ENCODE measurements around the gene RGL4.

The RGL4 gene

DNA sequence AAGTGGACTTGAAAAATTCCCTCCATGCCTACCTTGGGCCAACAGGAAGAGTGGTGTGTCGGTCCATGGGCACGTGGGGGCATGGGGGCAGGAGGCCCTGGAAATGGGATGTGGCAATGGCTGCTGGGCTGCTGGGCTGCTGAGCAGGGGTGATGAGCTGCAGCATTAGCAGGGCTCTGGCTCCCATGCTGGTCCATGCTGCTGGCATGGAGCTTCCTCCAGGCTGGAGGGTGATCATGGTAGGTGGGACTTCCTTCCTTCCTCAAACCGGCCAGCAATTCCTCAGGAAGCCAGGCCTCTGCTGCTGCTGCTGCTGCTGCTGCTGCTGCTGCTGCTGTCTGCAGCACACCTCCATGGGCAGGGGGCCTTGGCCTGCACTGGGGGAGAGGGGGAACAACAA is 4.3 kb downstream of the RGL4 start:
- TF ChIP-seq, protein P1, sequence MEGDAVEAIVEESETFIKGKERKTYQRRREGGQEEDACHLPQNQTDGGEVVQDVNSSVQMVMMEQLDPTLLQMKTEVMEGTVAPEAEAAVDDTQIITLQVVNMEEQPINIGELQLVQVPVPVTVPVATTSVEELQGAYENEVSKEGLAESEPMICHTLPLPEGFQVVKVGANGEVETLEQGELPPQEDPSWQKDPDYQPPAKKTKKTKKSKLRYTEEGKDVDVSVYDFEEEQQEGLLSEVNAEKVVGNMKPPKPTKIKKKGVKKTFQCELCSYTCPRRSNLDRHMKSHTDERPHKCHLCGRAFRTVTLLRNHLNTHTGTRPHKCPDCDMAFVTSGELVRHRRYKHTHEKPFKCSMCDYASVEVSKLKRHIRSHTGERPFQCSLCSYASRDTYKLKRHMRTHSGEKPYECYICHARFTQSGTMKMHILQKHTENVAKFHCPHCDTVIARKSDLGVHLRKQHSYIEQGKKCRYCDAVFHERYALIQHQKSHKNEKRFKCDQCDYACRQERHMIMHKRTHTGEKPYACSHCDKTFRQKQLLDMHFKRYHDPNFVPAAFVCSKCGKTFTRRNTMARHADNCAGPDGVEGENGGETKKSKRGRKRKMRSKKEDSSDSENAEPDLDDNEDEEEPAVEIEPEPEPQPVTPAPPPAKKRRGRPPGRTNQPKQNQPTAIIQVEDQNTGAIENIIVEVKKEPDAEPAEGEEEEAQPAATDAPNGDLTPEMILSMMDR (IDR thresholded peaks at IDR 0.05; ENCODE audit: insufficient read depth, low read depth, low read length, missing control alignments), result no peak
- no peak overlapping the region for H3K4me3 ChIP-seq (ENCODE audit: low read length)

DNA sequence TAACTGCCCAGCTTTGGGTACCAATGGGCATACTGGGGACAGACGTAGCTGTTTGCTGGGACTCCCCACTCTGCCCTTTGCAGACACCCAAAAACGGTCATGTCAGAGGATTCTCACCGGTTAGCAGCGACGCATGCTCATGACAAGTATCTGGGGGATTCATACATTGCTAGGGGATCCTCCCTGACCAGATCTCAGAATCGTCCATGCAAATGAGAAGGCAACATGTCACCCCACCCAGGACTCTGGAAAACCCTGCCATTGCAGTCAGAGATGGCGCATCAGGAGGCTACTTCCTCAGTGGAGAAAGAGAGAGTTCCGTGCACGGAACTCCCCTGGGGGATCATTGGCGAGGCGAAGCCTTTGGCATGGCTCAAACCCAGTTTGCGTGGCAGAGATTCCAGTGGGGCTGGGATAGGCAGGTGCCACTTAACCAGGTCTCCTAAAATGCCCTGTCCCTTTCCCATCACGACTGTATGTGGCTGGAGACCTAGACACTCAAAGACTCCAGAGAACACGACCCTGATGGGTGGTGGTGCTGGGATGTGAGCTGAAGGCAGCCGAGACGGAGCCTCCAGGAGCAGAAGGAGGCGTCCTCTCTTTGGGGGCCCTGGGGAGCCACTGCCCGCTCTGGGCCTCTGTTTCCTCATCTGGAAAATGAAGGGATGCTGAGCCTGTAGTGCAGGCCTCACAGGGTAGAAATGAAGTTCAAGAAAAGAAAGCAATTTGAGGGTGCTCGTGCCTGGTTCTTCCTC is 4.9 kb downstream of the RGL4 start:
- no peak overlapping the region for H3K4me3 ChIP-seq (ENCODE audit: low read length)
- DNase-seq (ENCODE audit: low read depth), result no peak
- TF ChIP-seq, protein P1 (IDR thresholded peaks at IDR 0.05; ENCODE audit: insufficient read depth, low read depth, low read length, missing control alignments), result no peak

More for the DNA sequence above, 4.3 kb downstream of the RGL4 start:
- no peak for DNase-seq (ENCODE audit: low read depth)

DNA sequence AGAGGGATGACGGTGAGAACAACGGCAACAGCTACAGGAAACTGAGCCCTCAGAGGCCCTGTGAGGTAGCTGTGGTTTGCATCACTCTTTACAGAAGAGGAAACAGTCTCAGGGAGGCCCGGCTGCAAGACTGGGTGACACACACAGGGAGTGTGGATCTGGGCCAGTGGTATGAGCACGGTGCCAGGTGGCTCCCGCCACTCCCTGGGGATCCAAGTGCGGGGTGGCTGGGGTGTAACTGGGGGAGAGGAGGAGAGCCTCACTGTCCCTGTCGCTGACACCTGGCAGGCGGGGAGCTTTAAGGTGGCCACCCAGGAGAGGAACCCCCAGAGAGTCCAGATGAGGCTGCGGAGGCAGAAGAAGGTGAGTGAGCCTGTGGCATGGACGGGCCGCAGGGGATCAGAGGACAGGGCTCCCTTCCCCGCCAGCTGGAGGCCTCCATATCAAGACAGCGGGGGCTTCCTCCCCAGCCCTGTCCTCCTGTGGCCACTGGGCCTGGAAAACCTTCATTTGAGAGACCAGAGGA is 5.6 kb downstream of the RGL4 start:
- DNase-seq (ENCODE audit: low read depth), result peak; percentile 19
- no peak overlapping the region for H3K4me3 ChIP-seq (ENCODE audit: low read length)
- TF ChIP-seq, protein P1 (IDR thresholded peaks at IDR 0.05; ENCODE audit: insufficient read depth, low read depth, low read length, missing control alignments), result no peak

DNA sequence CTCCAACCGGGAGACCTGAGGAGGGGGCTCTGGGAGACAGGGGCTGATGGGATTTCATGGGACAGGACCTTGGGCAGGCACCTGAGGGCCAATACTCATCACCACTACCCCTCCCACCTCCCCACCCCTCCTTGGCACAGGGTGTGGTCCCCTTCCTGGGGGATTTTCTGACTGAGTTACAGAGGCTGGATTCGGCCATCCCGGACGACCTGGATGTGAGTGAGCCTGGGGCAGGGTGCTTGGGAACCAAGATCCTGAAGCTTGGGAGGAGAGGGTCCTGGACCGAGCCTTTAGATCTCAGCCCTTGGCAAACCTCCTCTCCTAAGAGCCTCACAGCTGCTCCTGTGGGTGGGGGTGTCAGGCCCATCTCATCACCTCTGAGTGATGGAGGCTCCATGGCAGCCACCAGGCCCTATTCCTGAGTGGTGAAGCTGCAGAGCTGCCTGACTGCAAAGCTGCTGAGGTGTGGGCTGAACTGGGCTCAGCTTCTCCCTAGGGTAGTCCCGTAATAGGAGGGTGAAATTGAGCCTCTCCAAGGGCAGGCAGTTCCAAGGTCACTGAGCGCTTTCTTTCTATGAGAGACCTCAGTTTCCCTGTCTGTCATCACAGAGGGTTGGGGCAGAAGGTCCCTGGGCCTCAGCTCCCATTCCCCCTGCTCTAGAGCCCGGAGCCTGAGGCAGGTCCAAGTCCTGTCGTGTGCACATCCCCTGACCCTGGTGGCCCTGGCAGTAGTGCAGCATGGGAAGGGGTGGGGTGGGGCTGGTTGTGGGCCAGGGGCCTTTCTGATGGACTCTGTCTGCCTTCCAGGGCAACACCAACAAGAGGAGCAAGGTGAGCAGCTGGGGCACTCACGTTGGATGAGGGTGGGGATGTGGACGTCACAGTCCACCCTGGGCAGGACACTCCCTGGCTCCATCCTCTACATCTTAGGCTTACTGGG is 6.5 kb downstream of the RGL4 start:
- DNase-seq (ENCODE audit: low read depth), result no peak
- TF ChIP-seq, protein P1 (IDR thresholded peaks at IDR 0.05; ENCODE audit: insufficient read depth, low read depth, low read length, missing control alignments), result no peak
- H3K4me3 ChIP-seq (ENCODE audit: low read length), result no peak overlapping the region

DNA sequence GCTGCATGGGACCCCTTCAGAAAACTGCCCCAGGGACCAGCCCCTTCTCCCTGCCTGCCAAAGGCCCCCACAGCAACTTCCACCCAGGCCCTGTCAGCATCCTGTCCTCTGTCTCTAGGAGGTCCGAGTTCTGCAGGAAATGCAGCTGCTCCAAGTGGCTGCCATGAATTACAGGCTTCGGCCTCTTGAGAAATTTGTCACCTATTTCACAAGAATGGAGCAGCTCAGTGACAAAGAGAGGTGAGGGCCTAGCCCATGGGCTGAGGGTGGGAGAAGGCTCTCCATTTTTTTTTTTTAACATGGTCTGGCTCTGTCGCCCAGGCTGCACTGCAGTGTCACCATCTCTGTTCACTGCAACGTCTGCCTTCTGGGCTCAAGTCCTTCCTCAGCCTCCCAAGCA is 7.3 kb downstream of the RGL4 start:
- no peak overlapping the region for H3K4me3 ChIP-seq (ENCODE audit: low read length)
- TF ChIP-seq, protein P1 (IDR thresholded peaks at IDR 0.05; ENCODE audit: insufficient read depth, low read depth, low read length, missing control alignments), result no peak
- no peak for DNase-seq (ENCODE audit: low read depth)

DNA sequence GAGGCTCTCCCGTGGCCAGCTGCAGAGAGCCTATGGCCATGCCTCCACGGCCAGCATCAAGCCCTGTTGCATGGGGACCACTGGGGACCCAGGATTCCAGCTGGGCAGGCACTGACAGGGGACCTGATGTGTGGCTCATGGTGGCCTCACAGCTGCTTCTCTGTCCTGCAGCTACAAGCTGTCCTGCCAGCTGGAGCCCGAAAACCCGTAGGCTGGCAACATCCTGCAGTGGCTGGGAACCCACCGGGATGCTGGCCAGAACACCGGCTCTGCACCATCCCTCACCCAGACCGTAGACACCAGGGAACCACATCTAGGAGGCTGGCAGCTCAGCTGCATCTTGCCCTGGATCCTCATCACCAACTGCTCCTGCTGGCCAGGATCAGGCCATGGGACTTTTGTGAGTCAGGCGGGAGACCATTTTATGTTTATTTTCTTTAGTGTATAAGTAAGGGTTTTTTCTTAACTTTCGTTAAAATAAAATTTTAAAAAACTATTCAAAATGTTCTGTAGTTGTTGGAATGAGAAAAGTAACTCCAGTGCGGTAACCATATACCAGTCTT is 7.9 kb downstream of the RGL4 start:
- TF ChIP-seq, protein P1 (IDR thresholded peaks at IDR 0.05; ENCODE audit: insufficient read depth, low read depth, low read length, missing control alignments), result no peak
- no peak overlapping the region for H3K4me3 ChIP-seq (ENCODE audit: low read length)
- DNase-seq (ENCODE audit: low read depth), result no peak

Data from epithelial cell of esophagus (primary cell).